SU-DHL-6 (cell line): ENCODE results near the gene PLEK.

Experiments
- H2AFZ ChIP-seq: fragments of 200-600 bp; sonication (generic); 2 replicates; pipeline ENCODE4 v1.6.1; 2014; ENCODE audit warnings: low read depth, mild to moderate bottlenecking, moderate library complexity, mixed read lengths, antibody characterized with exemption, low read length; ENCODE audit not compliant: severe bottlenecking
- H3F3A ChIP-seq: fragments of 200-600 bp; shearing (Covaris generic); 2 replicates; pipeline ENCODE4 v1.6.0; 2016; ENCODE audit warnings: antibody characterized with exemption, mild to moderate bottlenecking; ENCODE audit not compliant: insufficient read depth
- H3K27ac ChIP-seq: fragments of 200-600 bp; sonication (generic); 2 replicates; pipeline ENCODE4 v1.5.1; 2016; ENCODE audit warnings: low read depth, mild to moderate bottlenecking, low read length, moderate library complexity, mixed read lengths
- H3K27me3 ChIP-seq: fragments of 200-600 bp; sonication (generic), shearing (Covaris generic); 2 replicates; pipeline ENCODE4 v1.6.0; 2014; ENCODE audit warnings: mild to moderate bottlenecking, low read length
- H3K36me3 ChIP-seq: fragments of 200-600 bp; sonication (generic); 2 replicates; pipeline ENCODE4 v1.6.1; 2014; ENCODE audit warnings: mild to moderate bottlenecking, low read length, mixed read lengths
- H3K4me2 ChIP-seq: fragments of 300-600, 200-600 bp; shearing (Covaris generic), sonication (generic); 2 replicates; pipeline ENCODE4 v1.6.0; 2014; ENCODE audit warnings: low read length, low read depth, mild to moderate bottlenecking; ENCODE audit not compliant: poor library complexity, severe bottlenecking
- H3K4me3 ChIP-seq: fragments of 200-600 bp; sonication (generic); 2 replicates; pipeline ENCODE4 v1.5.1; 2014; ENCODE audit warnings: antibody characterized with exemption, low read length, mild to moderate bottlenecking, mixed read lengths; ENCODE audit not compliant: insufficient read depth, poor library complexity, severe bottlenecking
- H3K79me2 ChIP-seq: fragments of 200-600 bp; sonication (generic); 2 replicates; pipeline ENCODE4 v1.6.1; 2014; ENCODE audit warnings: mild to moderate bottlenecking, low read length, moderate library complexity; ENCODE audit not compliant: insufficient read depth
- H3K9ac ChIP-seq: fragments of 200-600 bp; sonication (generic); 2 replicates; pipeline ENCODE4 v1.7.0; 2014; ENCODE audit warnings: mild to moderate bottlenecking, low read length
- H3K9me2 ChIP-seq: fragments of 200-600 bp; sonication (generic); replicated peaks from 2 replicates; pipeline ENCODE4 v1.6.1; 2014; ENCODE audit warnings: low read length; ENCODE audit not compliant: insufficient read depth
- H3K9me3 ChIP-seq: fragments of 200-600 bp; sonication (generic); 2 replicates; pipeline ENCODE4 v1.6.1; 2014; ENCODE audit warnings: low read length, mixed read lengths; ENCODE audit not compliant: insufficient read depth
- H4K20me1 ChIP-seq: fragments of 200-600 bp; sonication (generic); 2 replicates; pipeline ENCODE4 v1.6.1; 2014; ENCODE audit warnings: low read depth, mild to moderate bottlenecking, antibody characterized with exemption, low read length, moderate library complexity, mixed read lengths
- CTCF ChIP-seq: fragments of 200-600 bp; sonication (generic); IDR thresholded peaks from one replicate; pipeline ENCODE4 v1.5.1; 2017; ENCODE audit warnings: antibody characterized with exemption, mild to moderate bottlenecking, low read length, moderate library complexity; ENCODE audit not compliant: insufficient read depth, poor library complexity, severe bottlenecking
- EZH2phosphoT487 ChIP-seq: fragments of 200-600 bp; sonication (generic), shearing (Covaris generic); conservative IDR thresholded peaks from 2 replicates; pipeline ENCODE4 v1.6.1; 2018; ENCODE audit warnings: mild to moderate bottlenecking, antibody characterized with exemption, low read length, moderate library complexity, mixed read lengths

Gene PLEK

GRCh38 chr2:68371581-68371980, 6.5 kb downstream of the PLEK start:
- Histone ChIP-seq H2AFZ (no peak overlapping the region), H3K27ac (no peak overlapping the region), H3K4me3 (no peak overlapping the region), H4K20me1 (no peaks in the 10 kb centered on the region), H3K36me3 (0 out of 2 replicates have a peak, but pooled peaks cover 8% of the 10 kb centered on the region), H3K9me3 (no peaks in the 10 kb centered on the region), H3K9ac (no peak overlapping the region), H3K4me2 (peak overlapping the region; percentile 27), H3K79me2 (peaks cover 94% of the 10 kb centered on the region), H3F3A (0 out of 2 replicates have a peak, but pooled peaks cover 8% of the 10 kb centered on the region), H3K27me3 (no peaks in the 10 kb centered on the region), H3K9me2 (no peaks in the 10 kb centered on the region)
- TF ChIP-seq CTCF (no peak), EZH2phosphoT487 (no peak)

- Histone ChIP-seq H3K9ac (no peak overlapping the region), H3F3A (0 out of 2 replicates have a peak, but pooled peaks cover 6% of the 10 kb centered on the region), H3K9me3 (no peaks in the 10 kb centered on the region), H3K79me2 (peaks cover 94% of the 10 kb centered on the region), H3K4me2 (no peak overlapping the region), H3K9me2 (no peaks in the 10 kb centered on the region), H3K4me3 (no peak overlapping the region), H3K27ac (no peak overlapping the region), H3K27me3 (no peaks in the 10 kb centered on the region), H4K20me1 (no peaks in the 10 kb centered on the region), H2AFZ (no peak overlapping the region), H3K36me3 (0 out of 2 replicates have a peak, but pooled peaks cover 8% of the 10 kb centered on the region)
- TF ChIP-seq EZH2phosphoT487 (no peak), CTCF (no peak)
These were observed 7.4 kb downstream of the PLEK start for GRCh38 chr2:68372485-68372884.

GRCh38 chr2:68374184-68374583, 9.1 kb downstream of the PLEK start:
- Histone ChIP-seq H3F3A (no peaks in the 10 kb centered on the region), H3K4me3 (no peak overlapping the region), H3K9me3 (no peaks in the 10 kb centered on the region), H3K36me3 (peaks cover 3% of the 10 kb centered on the region; the same call in 1 of the 2 replicates), H3K27ac (no peak overlapping the region), H3K9me2 (no peaks in the 10 kb centered on the region), H3K4me2 (no peak overlapping the region), H3K27me3 (no peaks in the 10 kb centered on the region), H4K20me1 (no peaks in the 10 kb centered on the region), H3K79me2 (peaks cover 94% of the 10 kb centered on the region), H2AFZ (no peak overlapping the region), H3K9ac (no peak overlapping the region)
- TF ChIP-seq CTCF (no peak), EZH2phosphoT487 (no peak)

GRCh38 chr2:68375582-68375981, 10.5 kb downstream of the PLEK start:
- Histone ChIP-seq H3K79me2 (peaks cover 88% of the 10 kb centered on the region), H3K9me2 (no peaks in the 10 kb centered on the region), H2AFZ (no peak overlapping the region), H3F3A (no peaks in the 10 kb centered on the region), H3K27ac (no peak overlapping the region; the same call in 1 of the 2 replicates), H3K27me3 (no peaks in the 10 kb centered on the region), H3K9ac (no peak overlapping the region), H3K9me3 (no peaks in the 10 kb centered on the region), H4K20me1 (no peaks in the 10 kb centered on the region), H3K4me3 (no peak overlapping the region), H3K36me3 (peaks cover 12% of the 10 kb centered on the region; the same call in 1 of the 2 replicates), H3K4me2 (peak overlapping the region; percentile 24)
- no peak for TF ChIP-seq EZH2phosphoT487
